Activated T-cell treated with anti-CD3 and anti-CD28 coated beads for 24 hours (primary cell): ENCODE data around the gene KRTAP20-1.

Experiments used
- DNase-seq: peaks from one replicate; pipeline ENCODE4 v3.0.0-alpha.2; 2020; ENCODE audit warnings: low read depth

KRTAP20-1 gene, protein sequence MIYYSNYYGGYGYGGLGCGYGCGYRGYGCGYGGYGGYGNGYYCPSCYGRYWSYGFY

DNA sequence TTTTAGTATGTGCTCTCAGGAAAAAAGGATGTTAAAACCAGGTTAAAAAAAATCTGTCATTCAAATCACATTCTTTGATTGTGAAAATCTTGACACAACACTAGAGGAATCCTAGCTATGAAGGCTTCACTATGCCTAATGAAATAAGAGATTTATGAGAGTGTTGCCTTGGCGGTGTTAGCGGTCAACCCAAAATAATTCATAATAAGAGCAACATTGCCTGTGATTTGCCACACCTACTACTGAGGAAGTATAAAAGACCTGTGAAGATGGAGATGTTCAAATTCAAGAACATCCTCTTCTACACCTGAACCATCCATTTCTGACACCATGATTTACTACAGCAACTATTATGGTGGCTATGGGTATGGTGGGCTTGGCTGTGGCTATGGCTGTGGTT, at the start of gene KRTAP20-1:
TSS of gene KRTAP20-1 (plus strand) at position 301 of the 400 bp plus-strand sequence. CDS start at position 331, 30 bp downstream.
- no peak for DNase-seq

DNA sequence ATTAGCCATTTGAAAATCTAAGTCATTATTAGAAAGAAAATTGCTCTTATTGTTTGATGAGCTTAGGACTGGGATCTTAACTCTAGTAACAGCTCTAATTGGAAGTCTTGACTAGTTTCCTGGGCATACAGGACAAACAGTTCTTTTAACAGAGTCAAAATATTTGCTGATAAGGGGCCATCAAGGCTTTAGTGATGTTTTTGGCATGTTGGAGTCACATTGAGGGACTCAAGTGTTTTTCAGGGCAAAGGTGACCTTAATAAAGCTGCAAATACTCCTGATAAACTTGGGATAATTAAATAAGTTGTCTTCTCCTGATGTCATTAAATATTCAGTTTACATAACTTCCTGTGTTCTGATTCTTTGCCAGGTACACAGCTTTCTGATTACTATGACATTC, 48.6 kb upstream of the KRTAP20-1 start:
- no peak for DNase-seq

DNA sequence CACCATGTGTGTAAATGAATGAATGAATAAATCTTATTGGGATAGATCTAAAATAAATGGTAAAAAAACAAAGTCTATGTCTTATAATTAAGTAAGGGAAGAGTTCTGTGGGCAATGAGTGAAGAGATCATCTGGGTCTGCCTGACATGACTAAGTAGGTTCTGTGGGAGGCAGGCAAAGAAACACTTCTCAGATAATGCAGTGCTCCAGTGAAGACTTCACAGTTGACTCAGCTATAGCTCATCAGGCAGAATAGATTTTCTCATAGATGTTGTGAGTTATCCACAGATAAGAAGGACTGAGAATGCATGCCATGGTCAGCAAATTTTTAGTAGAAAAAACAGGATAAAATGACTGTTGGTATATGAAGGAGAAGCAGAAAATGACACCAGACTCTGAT, 38.5 kb upstream of the KRTAP20-1 start:
- no peak for DNase-seq

DNA sequence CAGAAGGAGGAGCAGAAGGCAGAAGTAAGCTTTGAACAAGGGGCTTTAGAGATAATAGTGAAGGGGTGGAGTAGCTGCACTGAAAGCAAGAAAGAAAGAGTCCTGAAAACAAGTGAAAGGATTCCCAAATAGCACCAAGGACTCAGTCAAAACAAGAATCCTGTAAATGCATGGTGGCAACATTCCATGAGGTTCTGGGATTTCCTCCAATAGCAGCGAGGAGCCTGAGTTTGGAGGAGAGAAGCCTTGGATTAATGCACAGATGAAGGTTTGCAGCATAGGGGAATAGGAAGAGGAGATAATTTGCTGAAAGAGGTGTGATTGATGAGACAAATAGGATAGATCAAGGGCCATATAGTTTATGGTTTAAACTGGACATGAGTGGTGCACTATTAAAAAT, 36.9 kb upstream of the KRTAP20-1 start:
- no peak for DNase-seq

DNA sequence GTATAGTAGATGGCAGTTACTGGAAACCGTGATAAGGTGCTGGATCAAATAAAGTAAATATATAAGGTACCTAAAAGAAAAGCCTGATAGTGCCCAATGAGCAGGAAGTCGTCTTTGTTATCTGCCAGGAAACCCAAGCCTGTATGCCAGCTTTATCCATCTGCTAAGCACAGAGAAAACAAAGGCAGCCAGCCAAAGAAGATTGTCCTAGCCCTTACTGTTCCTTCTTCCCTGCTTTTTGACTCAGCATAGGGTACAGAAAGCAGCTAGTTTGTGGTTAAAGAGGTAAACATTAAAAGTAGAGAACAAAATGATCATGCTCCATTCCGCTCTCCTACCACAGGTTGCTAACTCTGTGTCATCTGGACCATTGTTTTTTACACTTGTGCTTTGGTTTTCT, 36.1 kb upstream of the KRTAP20-1 start:
- DNase-seq = no peak

DNA sequence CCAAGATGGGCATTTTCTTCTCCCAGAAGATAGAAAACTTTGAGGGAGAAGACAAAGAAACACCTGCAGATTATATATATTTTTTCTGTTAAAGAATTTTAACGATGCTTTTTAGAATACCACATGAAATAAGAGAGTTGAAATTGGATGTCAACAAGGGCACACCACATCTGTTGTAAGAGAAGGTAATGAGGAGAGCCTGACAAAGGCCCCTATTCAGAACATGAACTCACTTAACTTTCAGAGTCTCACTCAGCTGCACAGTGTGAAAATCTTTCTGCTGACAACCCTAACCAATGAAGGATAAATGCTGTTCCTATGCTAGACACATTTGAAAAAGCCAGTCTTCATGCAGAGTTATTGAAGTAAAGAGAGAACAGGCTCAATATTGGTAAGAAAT, 33.4 kb upstream of the KRTAP20-1 start:
- DNase-seq = no peak

DNA sequence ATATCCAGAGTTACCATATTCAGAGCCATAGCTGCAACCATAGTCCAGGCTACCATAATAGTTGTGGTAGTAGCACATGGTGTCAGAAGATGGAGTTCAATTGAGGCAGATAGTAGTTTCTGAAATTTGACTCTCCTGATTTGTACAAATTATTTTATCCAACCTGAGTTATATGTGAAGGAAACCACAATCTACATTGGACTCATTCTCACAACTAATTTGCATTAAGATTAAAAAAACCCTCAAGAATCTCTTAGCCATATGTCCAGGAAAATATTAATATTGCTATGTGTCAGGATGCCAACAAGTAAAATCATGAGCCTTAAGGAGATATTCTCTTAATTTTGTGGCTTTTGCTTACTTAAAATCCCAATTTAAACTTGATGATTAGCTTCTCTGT, 25.9 kb upstream of the KRTAP20-1 start, which contains the start of gene KRTAP22-2:
TSS of gene KRTAP22-2 (minus strand) at position 101 of the 400 bp plus-strand sequence.
- no peak for DNase-seq

DNA sequence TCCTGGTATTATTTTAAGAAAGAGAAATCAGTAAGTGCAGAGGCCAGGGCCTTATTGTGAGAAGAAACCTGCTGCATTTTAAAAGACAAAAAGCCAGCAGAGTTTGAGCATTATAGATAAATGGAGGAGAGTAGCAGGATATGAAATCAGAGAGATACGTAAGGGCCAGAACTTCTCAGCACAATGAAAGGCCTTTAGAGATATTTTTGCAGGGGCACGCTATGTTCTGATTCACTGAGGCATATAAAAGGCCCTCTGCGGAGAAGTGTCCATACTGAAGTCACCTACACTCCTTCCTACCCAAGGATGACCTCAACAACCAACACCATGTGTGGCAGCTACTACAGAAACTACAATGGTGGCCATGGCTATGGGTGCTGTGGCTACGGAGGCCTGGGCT, 24.1 kb upstream of the KRTAP20-1 start, which contains the start of gene KRTAP6-3:
TSS of gene KRTAP6-3 (plus strand) at position 301 of the 400 bp plus-strand sequence. CDS start at position 307, 6 bp downstream.
- no peak for DNase-seq

DNA sequence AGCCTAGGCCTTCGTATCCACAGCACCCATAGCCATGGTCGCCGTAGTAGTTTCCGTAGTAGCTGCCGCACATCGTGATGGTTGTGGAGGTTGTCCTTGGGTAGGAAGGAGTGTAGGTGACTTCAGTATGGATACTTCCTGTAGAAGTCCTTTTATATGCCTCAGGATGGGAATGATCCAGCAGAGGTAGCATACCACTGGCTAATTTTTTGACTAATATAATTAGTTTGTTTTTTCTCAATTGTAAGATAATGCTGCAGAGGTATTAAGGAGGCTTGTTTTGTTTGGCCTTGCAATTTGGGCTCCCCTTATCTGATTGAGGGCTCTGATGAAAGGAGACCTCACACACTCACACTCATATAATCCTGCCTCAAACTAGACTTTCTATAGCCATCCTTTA, 17.4 kb upstream of the KRTAP20-1 start, which contains the start of gene KRTAP6-2:
TSS of gene KRTAP6-2 (minus strand) at position 101 of the 400 bp plus-strand sequence. CDS start at position 73, 28 bp downstream.
- no peak for DNase-seq

DNA sequence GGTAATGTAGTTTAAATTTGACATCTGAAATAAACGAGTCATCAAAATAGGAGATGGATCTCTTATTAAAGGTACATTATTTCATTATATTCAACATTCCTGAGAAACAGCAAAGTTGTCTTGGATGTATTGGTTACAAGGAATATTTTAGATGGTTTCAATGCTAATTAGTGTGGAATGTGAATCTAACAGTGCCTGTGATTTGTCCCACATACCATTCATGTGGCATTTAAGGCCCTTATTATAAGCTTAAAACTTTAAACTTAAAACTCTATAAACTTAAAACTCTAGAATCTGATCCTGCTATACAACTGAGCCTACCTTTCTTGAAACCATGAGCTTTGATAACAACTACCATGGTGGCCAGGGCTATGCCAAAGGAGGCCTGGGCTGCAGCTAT, 15.4 kb upstream of the KRTAP20-1 start, which contains the start of gene KRTAP22-1:
TSS of gene KRTAP22-1 (plus strand) at position 301 of the 400 bp plus-strand sequence.
- no peak for DNase-seq

DNA sequence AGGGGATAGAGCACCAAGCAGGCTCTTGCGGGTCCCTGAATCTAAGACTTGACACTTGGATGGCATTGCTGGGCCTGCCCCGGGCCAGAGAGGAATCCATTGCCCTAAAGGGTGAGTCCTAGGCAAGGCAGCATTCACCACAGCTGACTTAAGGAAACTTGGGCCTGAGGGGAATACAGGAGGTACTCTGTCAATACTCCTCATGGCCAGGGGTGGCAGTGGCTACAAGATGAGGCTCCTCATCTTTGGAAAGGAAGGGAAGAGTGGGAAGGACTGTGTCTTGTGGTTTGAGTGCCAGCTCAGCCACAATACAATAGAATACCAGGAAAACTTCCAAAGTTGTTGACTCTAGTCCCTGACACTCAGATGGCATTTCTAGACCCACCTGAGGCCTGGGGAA, 10.3 kb upstream of the KRTAP20-1 start:
- DNase-seq = no peak

DNA sequence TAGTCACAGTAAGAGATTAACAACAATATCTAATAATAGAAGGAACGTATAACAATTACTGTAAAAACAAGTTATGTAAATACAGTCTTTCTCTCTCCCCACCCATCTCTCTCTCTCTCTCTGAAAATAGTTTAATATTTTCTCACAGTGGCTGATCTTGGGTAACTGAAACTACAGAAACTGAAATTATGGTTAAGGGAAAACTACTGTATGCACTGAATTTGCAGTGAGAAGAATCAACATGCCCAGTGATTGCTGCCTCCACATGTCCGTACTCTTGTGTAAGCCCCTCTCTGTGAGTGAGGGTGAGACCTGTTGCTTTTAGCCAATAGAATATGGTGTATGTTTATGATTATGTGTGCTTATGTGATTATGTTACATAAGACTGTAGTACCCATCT, 4.1 kb upstream of the KRTAP20-1 start:
- no peak for DNase-seq

DNA sequence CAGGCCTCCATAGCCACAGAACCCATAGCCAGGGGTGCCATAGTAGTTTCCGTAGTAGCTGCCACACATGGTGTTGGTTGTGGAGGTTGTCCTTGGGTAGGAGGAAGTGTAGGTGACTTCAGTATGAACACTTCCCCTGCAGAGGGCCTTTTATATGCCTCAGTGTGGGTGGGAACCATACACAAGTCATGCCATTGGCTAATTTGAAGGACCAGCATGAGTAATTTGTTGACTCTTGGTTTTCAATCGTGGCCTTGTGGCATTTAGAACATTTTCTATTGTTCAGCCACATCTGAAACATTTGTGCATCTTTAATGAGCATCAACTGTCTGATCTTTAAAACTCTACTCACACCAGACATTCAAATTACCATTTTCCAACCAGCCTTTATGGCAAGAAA, 2.4 kb upstream of the KRTAP20-1 start, which contains the start of gene KRTAP6-1:
TSS of gene KRTAP6-1 (minus strand) at position 95 of the 400 bp plus-strand sequence. CDS start at position 69, 26 bp downstream.
- DNase-seq = no peak

DNA sequence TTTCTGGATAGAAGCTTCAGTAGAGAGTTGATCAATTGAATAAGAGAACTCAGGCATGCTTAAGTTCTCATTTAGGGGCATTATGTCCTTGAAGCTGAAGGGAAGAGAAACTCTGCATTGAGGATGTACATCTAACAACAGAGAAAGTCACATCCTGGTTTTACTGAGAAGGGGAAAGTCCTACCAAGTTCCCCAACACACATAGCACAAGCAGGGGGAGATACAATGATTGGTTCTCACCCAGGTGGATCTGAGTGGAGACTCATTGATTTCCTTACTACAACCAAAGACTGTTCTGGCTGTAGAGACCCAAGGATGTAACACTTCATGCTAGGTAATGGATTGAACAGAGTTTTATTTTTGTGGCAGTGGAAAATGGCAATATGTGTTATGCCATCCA, 1.0 kb upstream of the KRTAP20-1 start:
- DNase-seq = no peak

DNA sequence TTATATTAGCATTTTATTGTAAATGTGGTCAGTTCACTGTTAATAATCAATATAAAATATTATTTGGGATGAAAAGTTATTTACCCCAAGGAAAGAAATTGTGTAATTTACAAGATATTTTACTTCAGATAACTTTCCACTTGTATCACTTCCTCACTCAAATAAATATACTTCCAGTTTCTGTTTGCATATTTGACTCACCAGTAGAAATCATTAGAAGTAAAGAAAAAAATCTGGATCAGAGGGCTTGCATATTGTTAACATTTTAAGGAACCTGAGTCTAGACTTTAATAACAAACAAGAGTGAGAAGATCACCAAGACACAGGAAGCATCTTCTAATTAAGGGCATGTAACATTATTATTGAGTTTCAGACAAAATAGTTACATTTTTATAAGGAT, 3.9 kb downstream of the KRTAP20-1 start:
- DNase-seq = no peak

DNA sequence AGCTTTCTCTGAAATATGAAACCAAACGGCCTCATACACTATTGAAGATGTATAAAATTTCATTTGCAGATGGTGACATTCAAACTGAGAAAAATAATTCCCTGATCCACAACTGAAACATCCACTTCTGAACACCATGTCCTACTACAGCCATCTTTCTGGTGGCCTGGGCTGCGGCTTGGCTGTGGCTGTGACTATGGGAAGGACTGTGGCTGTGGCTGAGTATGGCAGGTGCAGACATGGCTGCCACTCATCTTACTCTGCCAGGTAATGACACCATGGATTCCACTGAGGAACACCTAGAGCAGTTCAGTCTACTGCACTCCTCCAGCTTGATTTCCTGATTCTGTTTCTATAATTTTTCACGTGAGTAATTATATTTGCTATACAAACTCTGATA, 4.3 kb downstream of the KRTAP20-1 start, which contains the start of gene KRTAP20-4:
TSS of gene KRTAP20-4 (plus strand) at position 106 of the 400 bp plus-strand sequence.
- DNase-seq = no peak

DNA sequence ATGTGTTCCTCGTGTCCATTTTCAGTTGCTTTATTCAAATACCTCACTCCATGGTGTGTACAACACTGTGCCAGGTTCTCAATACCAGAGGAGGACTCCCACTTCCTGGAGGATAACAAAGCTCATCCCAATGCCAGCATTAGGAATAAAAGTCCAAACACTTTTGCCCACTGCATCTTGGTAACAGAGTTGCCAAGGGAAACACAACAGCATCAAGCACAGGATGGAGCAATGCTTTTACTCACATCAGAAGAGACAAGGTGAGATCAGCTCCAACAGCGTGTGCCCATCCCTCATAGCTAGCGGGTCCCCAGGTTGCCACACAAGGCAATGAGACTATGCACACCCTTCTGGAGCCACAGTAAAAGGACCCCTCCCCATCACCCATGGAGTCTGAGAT, 7.1 kb downstream of the KRTAP20-1 start:
- no peak for DNase-seq

DNA sequence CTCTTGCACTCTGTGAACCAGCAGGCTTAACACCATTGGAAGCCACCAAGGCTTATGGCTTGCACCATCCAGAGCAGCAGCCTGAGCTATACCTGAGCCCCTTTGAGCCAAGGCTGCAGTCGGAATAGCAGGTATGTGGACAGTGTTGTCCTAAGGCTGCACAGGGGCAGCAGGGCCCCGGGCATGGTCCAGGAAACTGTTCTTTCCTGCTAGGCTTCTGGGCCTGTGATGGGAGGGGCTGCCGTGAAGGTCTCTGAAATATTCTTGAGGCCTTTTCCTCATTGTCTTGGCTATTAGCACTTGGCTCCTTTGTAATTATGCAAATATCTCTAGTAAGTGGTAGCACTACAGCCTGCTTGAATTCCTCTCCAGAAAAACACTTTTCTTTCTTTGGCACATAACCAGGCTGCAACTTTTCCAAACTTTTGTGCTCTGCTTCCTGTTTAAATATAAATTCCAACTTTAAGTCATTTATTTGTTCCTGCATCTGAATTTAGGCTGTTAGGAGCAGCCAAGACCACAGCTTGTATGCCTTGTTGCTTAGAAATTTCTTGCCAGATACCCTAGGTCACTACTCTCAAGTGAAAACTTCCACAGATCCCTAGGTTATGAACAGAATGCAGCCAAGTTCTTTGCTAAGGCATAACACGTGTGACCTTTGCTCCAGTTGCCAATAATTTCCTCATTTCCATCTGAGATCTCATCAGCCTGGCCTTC, 9.4 kb downstream of the KRTAP20-1 start:
- DNase-seq = no peak

DNA sequence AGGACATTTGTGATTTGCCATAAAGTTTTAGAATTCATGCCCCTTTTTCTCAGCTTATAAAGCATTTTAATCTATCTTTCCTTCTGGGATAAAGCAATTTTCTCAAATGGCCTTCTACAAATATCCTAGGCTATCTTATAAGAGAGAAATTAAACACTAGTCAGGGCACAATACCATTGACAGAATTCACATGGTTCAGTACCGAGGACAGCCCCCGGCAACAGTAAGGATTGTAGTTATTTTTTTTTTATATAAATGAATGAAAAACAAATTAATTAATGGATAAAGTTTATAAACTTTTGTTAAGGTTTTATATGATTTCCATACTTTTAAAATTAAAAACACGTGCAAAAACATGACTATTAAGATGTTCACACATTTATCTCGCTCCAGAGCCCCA, 11.9 kb downstream of the KRTAP20-1 start:
- no peak for DNase-seq

DNA sequence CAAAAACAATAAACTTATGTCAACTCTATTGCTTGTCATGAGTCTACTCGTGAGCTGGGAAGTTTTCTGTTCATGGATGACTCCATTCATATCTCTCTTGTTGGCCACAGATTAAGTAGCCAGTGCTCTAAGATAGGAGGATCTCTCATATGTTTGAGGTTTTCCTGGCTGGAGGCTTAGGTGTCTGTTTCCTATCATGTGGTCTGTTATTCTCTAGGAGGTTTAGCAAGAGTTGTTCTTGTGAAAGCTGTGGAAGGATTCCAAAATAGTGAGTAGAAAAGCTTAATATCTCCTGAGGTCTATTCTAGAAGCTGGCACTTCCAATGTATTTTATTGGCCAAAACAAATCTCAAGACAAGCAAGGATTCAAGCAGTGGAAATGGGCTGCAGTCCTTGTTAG, 13.0 kb downstream of the KRTAP20-1 start:
- no peak for DNase-seq

DNA sequence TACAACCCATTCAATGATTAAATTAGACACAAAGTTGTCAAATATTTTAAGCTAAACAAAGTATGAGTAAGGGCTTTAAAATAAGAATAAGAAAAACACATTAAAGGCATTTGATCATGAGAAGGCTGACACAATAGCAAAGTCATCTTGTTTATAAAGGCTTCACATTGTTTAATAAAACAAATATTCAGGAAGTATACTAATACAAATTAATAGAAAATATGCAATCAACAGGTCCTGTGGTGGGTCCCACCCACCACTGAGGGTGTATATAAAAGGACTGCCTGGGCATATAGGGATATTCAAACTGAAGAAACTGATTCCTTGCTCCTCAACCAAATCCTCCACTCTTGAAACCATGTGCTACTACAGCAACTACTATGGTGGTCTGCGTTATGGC, 18.7 kb downstream of the KRTAP20-1 start, which contains the start of gene KRTAP20-2:
TSS of gene KRTAP20-2 (plus strand) at position 301 of the 400 bp plus-strand sequence. CDS start at position 359, 58 bp downstream.
- DNase-seq = no peak

DNA sequence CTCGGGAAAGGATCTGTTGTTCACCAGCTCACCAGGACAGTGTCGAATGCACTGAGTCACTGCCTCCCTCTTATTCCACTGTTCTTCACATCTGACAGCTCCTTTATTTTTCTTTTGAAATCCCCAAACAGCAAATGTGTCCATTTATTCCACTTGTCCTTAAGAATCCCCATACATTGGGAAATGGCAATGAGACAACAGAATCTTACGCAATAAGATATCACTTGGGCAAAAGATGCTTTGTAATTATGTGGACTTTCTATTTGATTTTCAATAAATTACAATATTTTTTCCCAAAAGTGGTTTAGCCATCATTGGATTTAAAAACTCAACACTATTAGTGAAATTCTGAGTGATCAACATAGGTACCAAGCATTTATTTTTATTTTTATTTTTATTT, 22.5 kb downstream of the KRTAP20-1 start:
- no peak for DNase-seq

DNA sequence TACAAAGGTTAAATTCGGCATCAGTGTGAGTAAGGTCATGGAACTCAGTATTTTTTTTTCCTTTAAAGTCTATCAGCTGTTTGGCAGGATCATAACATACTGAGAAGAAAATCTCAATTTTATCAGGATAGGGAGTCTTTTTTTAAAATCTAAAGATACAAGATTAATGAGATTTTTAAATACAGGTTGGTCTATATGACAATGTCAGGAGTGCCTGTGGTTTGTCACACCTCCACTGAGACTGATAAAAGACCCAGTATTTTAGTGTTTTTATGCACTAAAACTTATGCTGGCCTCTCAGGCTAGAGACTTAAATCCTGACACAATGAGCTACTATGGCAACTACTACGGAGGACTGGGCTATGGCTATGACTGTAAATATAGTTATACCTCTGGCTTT, 26.3 kb downstream of the KRTAP20-1 start, which contains the start of gene KRTAP20-3:
TSS of gene KRTAP20-3 (plus strand) at position 301 of the 400 bp plus-strand sequence.
- no peak for DNase-seq
